Renal pelvis (tissue), 4 donors: ENCODE data around the gene CHCHD1. TPM values are rescaled to one million over a fixed set of nuclear protein-coding genes. Genes with fewer than 3 reads are reported as not detected.
"Not testable (repeated sequence)": the region's sequence is repeated elsewhere in the genome, so short reads cannot be mapped to it uniquely, and the experiment has no call there.

ENCODE experiments used
- DNase-seq: peaks from one replicate; pipeline ENCODE4 v3.0.0-alpha.2; 2013
- polyA plus RNA-seq, 3 donors: library from polyadenylated mRNA; unstranded; fragments of 120-200 nt; gene quantifications; one replicate each; pipeline ENCODE4 v1.2.1, GENCODE V29; 2013; ENCODE audit not compliant: insufficient read length in 3 of 3

The CHCHD1 gene
- polyA plus RNA-seq, 3 donors: 50.0 to 55.2 (median 54.5) TPM

DNA sequence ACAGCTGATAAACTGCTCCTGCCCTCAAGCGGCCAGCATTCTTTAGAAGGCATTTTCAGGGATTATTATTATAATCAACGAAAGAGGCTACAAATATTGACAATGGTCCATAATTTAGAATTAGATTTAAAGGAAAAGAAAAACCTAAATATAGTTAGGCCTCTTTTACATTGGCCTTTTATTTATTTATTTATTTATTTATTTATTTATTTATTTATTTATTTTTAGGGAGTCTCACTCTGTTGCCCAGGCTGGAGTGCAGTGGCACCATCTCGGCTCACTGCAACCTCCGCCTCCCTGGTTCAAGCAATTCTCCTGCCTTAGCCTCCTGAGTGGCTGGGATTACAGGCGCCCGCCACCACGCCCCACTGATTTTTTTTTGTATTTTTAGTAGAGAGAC lies 47.2 kb downstream of the CHCHD1 start:
- not testable (repeated sequence) for DNase-seq

Other genes with a start within 250 kb of the CHCHD1 start
- 10 to 100 TPM; 30.0 to 51.1 (median 44.9) TPM for gene USP54, start 190.7 kb upstream of the CHCHD1 start, polyA plus RNA-seq
- 1 to 10 TPM; 4.6 to 6.0 (median 6.0) TPM for gene MYOZ1, start 140.6 kb upstream of the CHCHD1 start, polyA plus RNA-seq
- under 1 TPM; 0.33 to 0.92 (median 0.74) TPM for gene SYNPO2L, start 126.0 kb upstream of the CHCHD1 start, polyA plus RNA-seq
- 10 to 100 TPM in 2 of 3 donors, 1 to 10 TPM in 1; 9.0 to 32.0 (median 28.9) TPM for gene AGAP5, start 83.9 kb upstream of the CHCHD1 start, polyA plus RNA-seq
- gene SEC24C, start 37.7 kb upstream of the CHCHD1 start, polyA plus RNA-seq: 10 to 100 TPM; 67.3 to 70.2 (median 68.7) TPM
- 100 to 1,000 TPM in 2 of 3 donors, 10 to 100 TPM in 1; 98.2 to 126 (median 125) TPM for gene ZSWIM8, start 3.6 kb downstream of the CHCHD1 start, polyA plus RNA-seq
- gene NDST2, start 29.6 kb downstream of the CHCHD1 start, polyA plus RNA-seq: 10 to 100 TPM; 32.8 to 46.7 (median 41.7) TPM
- 10 to 100 TPM; 21.5 to 35.9 (median 33.2) TPM for gene CAMK2G, start 92.5 kb downstream of the CHCHD1 start, polyA plus RNA-seq
- gene PLAU, start 129.1 kb downstream of the CHCHD1 start, polyA plus RNA-seq: 10 to 100 TPM; 13.3 to 17.6 (median 15.4) TPM
- gene VCL, start 216.1 kb downstream of the CHCHD1 start, polyA plus RNA-seq: 100 to 1,000 TPM; 119 to 129 (median 123) TPM